Heart right ventricle (tissue), 16 donors: ENCODE data around the gene CALCOCO1. TPM values are rescaled to one million over a fixed set of nuclear protein-coding genes. Genes with fewer than 3 reads are reported as not detected.
A peak's percentile ranks its signal among the peaks of the same experiment; 100 is the strongest.

ENCODE experiments used
- ATAC-seq, 8 donors: fragments of 200-7000 bp; cut with Tn5 transposase; one replicate each; pipeline ENCODE4 v1.9.1; 2020; ENCODE audit warnings: mild to moderate bottlenecking in 8 of 8, moderate library complexity in 8 of 8, moderate number of reproducible peaks in 1 of 8
- DNase-seq, 2 donors: peaks; one replicate each; pipeline ENCODE4 v3.0.0-alpha.2; 2020
- H3K27ac ChIP-seq, 10 donors: fragments of 200-600 bp; sonication (generic) in 2 of 10; one replicate each; pipeline versions ENCODE4 v1.5.0 to v1.8.0; 2020 to 2022; ENCODE audit warnings: mild to moderate bottlenecking in 3 of 10
- H3K27me3 ChIP-seq, 7 donors: fragments of 200-600 bp; one replicate each; pipeline ENCODE4 v1.8.0; 2021 to 2022; ENCODE audit warnings: mild to moderate bottlenecking in 2 of 7
- H3K36me3 ChIP-seq, 9 donors: fragments of 200-600 bp; sonication (generic) in 1 of 9; one replicate each; pipeline versions ENCODE4 v1.5.0 to v1.8.0; 2020 to 2022; ENCODE audit warnings: mild to moderate bottlenecking in 2 of 9
- H3K4me1 ChIP-seq, 9 donors: fragments of 200-600 bp; sonication (generic) in 1 of 9; one replicate each; pipeline versions ENCODE4 v1.5.0 to v1.8.0; 2020 to 2022; ENCODE audit warnings: mild to moderate bottlenecking in 4 of 9
- H3K4me3 ChIP-seq, 10 donors: fragments of 200-600 bp; sonication (generic) in 2 of 10; one replicate each; pipeline versions ENCODE4 v1.5.0 to v1.8.0; 2020 to 2022; ENCODE audit warnings: mild to moderate bottlenecking in 7 of 10, moderate library complexity in 2 of 10
- H3K9me3 ChIP-seq, 11 donors: fragments of 200-600 bp in 10 of 11; sonication (generic) in 2 of 11; one replicate each; pipeline versions ENCODE4 v1.5.0 to v1.8.0; 2013 to 2022; ENCODE audit warnings: mild to moderate bottlenecking in 2 of 11, control low read depth in 1 of 11, moderate library complexity in 1 of 11
- WGBS, 2 donors: extraction: QIAGEN DNeasy Blood & Tissue Kit; methylation state at CpG; one replicate each; pipeline ENCODE4 v1.1.7; 2013; ENCODE audit warnings: inconsistent platforms in 1 of 2; 5-methylcytosine and 5-hydroxymethylcytosine counted together
- intact Hi-C, 10 donors: fragments of 100-400 bp; cut with DNase I; formaldehyde crosslinking; loops; one replicate each; pipeline versions ENCODE4 v1.11.1 to v1.14.2; 2022
- polyA plus RNA-seq, 2 donors: library from polyadenylated mRNA; stranded (reverse); fragments of 200-250 nt; gene quantifications; one replicate each; pipeline ENCODE4 v1.2.3, GENCODE V29; 2013
- total RNA-seq, 10 donors: library from RNA; stranded (reverse); fragmentation: NEBNext Ultra II Directional in 3 of 10; extraction: Animal tissue kit (Norgen Biotek cat#: 25700) in 3 of 10; gene quantifications; one replicate each; pipeline versions ENCODE4 v1.2.1 to v1.2.4, GENCODE V29; 2021 to 2023
- TF ChIP-seq, protein P1 (sequence below), 9 donors: fragments of 200-600 bp; sonication (generic) in 2 of 9; IDR thresholded peaks; one replicate each; pipeline versions ENCODE4 v1.5.0 to v1.8.0; 2021 to 2022; ENCODE audit warnings: antibody characterized with exemption in 9 of 9, mild to moderate bottlenecking in 5 of 9, moderate library complexity in 1 of 9
- donor health status: Arrhythmogenic right ventricular cardiomyopathy.
- donor health status: ischemic (EF 13 %, LVEDD 7.1; RV severe dilation, severe dysfunction).
- donor health status: healthy with polysubstance abuse.
- donor health status: DM: no; HTN: yes; CAD: no.
- donor health status: DM: no; HTN: no; CAD: no.
- donor health status: ischemic (EF 25% LVEDD 6.9; RV normal size, moderate dysfunction).
- donor health status: ischemic (EF 25% LVEDD 5.7; RV mildly dilated, moderate dysfunction).
- donor health status: healthy.
- donor health status: DM: yes; HTN: yes; CAD: no.
- donor health status: Ischemic cardiomyopathy.
- donor health status: ischemic (EF 35%, LVEDD 5.7; RV mildly dilated, moderate dysfunction).
- donor health status: nonischemic (EF 11% LVEDD 7.7; RV severe dilation, severe dysfunction).
- donor health status: DM: yes; HTN: yes; CAD: no.
- donor health status: PGD.
- donor health status: ischemic (EF 29% LVEDD 5.4; RV normal size, mild dysfunction).
- donor health status: nonischemic (EF 23%, LVEDD 6.1; RV moderate dilation, normal function).

CALCOCO1 gene
- total and polyA plus RNA-seq, 12 donors: 105 to 264 (median 198) TPM

DNA sequence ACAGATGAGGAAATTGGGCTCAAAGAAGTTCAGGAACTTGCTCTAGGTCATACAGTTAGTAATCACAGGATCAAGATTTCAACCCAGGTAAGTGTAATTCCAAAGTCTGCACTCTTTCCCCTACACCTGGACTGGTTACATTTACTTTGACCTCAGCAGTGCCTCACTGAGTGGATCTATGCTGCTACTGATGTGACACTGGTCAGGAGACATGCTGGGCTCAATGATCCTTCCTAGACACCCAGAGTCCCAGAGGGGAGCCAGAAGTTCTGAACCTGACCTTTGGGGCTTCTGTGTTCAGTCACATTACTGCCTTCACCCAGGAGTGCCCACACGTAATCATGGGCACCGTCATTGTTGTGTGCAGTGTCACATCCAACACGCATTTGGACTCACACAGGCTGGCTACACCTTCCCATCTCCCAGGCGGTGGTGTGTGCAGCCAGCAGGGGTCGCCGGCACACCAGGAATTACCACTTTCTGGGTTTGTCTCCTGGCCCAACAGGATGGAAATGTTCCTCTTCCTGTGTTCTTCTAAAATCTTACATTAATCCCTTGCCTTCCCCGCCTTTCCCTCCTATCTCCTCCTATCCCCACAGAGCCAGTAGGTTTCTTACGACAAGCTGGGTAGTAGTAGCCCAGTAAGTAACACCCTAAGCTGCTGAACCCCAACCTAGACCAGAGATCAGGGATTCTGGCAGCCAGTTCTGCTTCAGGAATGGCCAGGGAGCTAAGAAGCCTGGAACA lies 25.6 kb downstream of the CALCOCO1 start:
- ATAC-seq: peak; percentile 86 to 96 (median 95)
- Histone ChIP-seq H3K4me1 (peaks cover 0 to 10% (median 3%) of the 10 kb centered on the region in 9 donors), H3K9me3 (no peaks in the 10 kb centered on the region), H3K27me3 (peaks cover 6 to 91% (median 68%) of the 10 kb centered on the region in 7 donors), H3K27ac (no peak overlapping the region), H3K36me3 (no peaks in the 10 kb centered on the region), H3K4me3 (no peak overlapping the region)
- 3 to 4% methylated on average over 8 of the region's 8 CpGs for WGBS, 2 donors
- intact Hi-C loops: loop anchor here (1.0 to 10.0 kb wide), 8 partner anchors 41 to 503 kb away; no protein-coding TSS in a partner anchor
- DNase-seq: peak; percentile 80 to 85
- TF ChIP-seq, protein P1, sequence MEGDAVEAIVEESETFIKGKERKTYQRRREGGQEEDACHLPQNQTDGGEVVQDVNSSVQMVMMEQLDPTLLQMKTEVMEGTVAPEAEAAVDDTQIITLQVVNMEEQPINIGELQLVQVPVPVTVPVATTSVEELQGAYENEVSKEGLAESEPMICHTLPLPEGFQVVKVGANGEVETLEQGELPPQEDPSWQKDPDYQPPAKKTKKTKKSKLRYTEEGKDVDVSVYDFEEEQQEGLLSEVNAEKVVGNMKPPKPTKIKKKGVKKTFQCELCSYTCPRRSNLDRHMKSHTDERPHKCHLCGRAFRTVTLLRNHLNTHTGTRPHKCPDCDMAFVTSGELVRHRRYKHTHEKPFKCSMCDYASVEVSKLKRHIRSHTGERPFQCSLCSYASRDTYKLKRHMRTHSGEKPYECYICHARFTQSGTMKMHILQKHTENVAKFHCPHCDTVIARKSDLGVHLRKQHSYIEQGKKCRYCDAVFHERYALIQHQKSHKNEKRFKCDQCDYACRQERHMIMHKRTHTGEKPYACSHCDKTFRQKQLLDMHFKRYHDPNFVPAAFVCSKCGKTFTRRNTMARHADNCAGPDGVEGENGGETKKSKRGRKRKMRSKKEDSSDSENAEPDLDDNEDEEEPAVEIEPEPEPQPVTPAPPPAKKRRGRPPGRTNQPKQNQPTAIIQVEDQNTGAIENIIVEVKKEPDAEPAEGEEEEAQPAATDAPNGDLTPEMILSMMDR (IDR thresholded peaks at IDR 0.05): peak; percentile 69 to 97 (median 91)

DNA sequence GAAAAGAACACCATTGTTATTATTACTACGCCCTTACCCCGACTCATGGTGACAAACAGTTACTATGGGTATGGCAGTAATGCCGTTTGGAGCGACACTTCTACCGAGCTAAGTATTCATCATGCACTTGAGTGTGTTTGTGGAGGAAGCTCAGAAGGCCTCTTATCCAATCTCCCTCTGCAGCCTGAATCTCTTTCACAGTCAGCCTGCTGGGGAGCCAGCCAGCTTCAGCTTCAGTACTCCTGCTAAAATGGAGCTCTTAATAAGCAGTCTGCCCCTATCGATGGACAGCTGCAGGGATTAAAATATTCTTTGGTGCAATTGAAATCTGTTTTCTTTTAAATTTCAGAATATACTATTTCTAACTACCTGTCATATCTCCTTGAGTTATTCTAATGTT lies 26.7 kb downstream of the CALCOCO1 start:
- intact Hi-C loops: loop anchor here in 3 of 10 donors (2.0 to 10.0 kb wide), 2 partner anchors 46 to 504 kb away; no protein-coding TSS in a partner anchor
- Histone ChIP-seq H3K4me1 (peaks cover 0 to 21% (median 12%) of the 10 kb centered on the region in 9 donors), H3K9me3 (no peaks in the 10 kb centered on the region), H3K27ac (no peak overlapping the region), H3K27me3 (peaks cover 6 to 92% (median 71%) of the 10 kb centered on the region in 7 donors), H3K4me3 (no peak overlapping the region), H3K36me3 (no peaks in the 10 kb centered on the region)
- TF ChIP-seq, protein P1 (IDR thresholded peaks at IDR 0.05): no peak
- no peak for DNase-seq
- WGBS, 2 donors: 51 to 62% methylated on average over 6 of the region's 6 CpGs
- ATAC-seq: no peak

DNA sequence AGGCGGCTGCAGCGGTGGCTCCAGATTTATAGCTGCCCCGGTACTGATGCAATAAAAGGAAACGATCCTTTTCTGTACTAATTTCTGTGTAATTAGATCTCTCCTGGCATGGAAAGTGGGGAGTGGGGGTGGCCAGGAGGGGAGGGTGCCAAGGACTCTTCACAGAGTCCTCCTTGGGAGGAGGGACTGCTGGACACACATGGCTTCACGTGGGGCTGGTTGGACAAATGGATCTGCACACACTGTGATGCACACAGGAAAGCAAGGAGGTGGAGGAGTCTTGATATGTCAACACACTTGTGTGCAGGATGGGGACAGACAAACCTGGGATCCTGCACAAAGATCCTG lies 27.6 kb downstream of the CALCOCO1 start:
- peaks cover 0 to 31% (median 21%) of the 10 kb centered on the region in 9 donors for H3K4me1 ChIP-seq
- no peaks in the 10 kb centered on the region for H3K9me3 ChIP-seq
- intact Hi-C loops: loop anchor here in 3 of 10 donors (2.0 to 10.0 kb wide), 2 partner anchors 47 to 505 kb away; no protein-coding TSS in a partner anchor
- ATAC-seq: no peak
- TF ChIP-seq, protein P1 (IDR thresholded peaks at IDR 0.05): no peak
- no peak overlapping the region for H3K27ac ChIP-seq
- 65 to 69% methylated on average over 5 of the region's 5 CpGs for WGBS, 2 donors
- no peak overlapping the region for H3K4me3 ChIP-seq
- H3K27me3 ChIP-seq: peaks cover 6 to 96% (median 80%) of the 10 kb centered on the region in 7 donors
- DNase-seq: no peak
- H3K36me3 ChIP-seq: no peaks in the 10 kb centered on the region

DNA sequence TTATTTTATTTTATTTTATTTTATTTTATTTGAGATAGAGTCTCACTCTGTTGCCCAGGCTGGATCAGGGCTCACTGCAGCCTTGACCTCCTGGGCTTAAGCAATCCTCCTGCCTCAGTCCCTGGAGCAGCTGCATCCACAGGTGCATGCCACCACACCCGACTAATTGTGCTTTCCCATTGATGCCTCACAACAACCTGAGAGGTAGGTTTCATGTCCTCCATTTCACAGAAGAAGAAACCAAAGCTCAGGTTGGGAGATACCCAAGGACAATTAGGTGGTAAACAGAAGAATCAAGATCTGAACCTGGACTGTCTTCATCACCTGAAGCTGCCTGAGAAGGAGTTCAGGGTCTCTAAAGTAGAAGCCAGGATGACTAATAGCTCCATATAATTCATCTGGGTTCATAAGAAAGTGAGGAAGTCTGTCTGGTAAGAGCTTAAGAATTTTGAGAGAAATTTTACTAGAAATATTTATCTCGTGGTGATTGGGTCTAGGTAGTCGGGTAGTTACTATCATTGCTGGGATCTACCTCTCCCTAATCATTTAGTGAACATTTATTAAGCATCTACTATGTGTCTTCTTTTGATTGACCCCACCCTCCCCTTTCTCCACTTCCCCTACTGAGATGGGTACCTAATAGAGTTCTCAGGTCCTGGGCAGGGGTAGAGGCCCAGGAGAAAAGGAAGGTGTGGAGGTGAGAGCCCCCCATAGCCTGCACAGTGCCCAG lies 28.1 kb downstream of the CALCOCO1 start:
- TF ChIP-seq, protein P1 (IDR thresholded peaks at IDR 0.05): no peak
- DNase-seq: no peak
- H3K36me3 ChIP-seq: no peaks in the 10 kb centered on the region
- H3K4me1 ChIP-seq: peaks cover 0 to 31% (median 21%) of the 10 kb centered on the region in 9 donors
- no peaks in the 10 kb centered on the region for H3K9me3 ChIP-seq
- H3K27me3 ChIP-seq: peaks cover 6 to 98% (median 81%) of the 10 kb centered on the region in 7 donors
- 60 to 63% methylated on average over 3 of the region's 3 CpGs for WGBS, 2 donors
- H3K4me3 ChIP-seq: no peak overlapping the region
- intact Hi-C loops: no loop called here
- no peak for ATAC-seq
- H3K27ac ChIP-seq: no peak overlapping the region
